ENCODE measurements around the gene CLCN7. TPM values are rescaled to one million over a fixed set of nuclear protein-coding genes. Genes with fewer than 3 reads are reported as not detected.

CLCN7 gene
- polyA plus RNA-seq, 1 experiment = 15.7 TPM

DNA sequence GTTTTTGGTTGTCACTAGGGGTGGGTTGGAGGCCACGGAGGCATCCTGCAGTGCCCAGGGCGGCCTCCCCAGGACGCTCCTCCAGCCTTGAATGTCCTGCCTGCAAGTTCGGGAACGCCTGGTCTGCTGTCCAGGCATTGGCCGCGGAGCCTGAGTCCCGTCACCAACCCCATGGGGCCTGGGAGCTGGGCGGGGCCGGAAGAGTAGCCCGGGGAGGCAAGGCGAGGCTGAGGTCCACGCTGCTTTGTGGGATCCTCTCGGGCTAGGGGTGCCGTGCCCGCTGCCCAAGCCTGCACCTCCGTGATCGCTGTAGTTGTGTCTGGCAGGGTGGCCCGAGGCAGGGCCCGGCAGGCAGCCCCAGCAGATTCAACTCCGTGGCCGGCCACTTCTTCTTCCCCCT, 31.1 kb upstream of the CLCN7 start:
- POLR2A ChIA-PET = no interaction called here

GRCh38 chr16:1505073-1505844, 30.4 kb upstream of the CLCN7 start:
- Histone ChIP-seq H3K4me3 (ENCODE audit: low read depth, low read length) (no peak overlapping the region), H3K27ac (ENCODE audit: low read depth, low read length) (no peak overlapping the region), H3K9me3 (ENCODE audit: control insufficient read depth, insufficient read depth, low read length) (peaks cover 6% of the 10 kb centered on the region; the same call in 1 of the 2 replicates), H3K27me3 (ENCODE audit: control insufficient read depth, insufficient read depth, low read length) (no peaks in the 10 kb centered on the region)
- CTCF ChIA-PET = no interaction called here
- DNase-seq (ENCODE audit: low read depth, low spot score) = no peak
- TF ChIP-seq, protein P1, sequence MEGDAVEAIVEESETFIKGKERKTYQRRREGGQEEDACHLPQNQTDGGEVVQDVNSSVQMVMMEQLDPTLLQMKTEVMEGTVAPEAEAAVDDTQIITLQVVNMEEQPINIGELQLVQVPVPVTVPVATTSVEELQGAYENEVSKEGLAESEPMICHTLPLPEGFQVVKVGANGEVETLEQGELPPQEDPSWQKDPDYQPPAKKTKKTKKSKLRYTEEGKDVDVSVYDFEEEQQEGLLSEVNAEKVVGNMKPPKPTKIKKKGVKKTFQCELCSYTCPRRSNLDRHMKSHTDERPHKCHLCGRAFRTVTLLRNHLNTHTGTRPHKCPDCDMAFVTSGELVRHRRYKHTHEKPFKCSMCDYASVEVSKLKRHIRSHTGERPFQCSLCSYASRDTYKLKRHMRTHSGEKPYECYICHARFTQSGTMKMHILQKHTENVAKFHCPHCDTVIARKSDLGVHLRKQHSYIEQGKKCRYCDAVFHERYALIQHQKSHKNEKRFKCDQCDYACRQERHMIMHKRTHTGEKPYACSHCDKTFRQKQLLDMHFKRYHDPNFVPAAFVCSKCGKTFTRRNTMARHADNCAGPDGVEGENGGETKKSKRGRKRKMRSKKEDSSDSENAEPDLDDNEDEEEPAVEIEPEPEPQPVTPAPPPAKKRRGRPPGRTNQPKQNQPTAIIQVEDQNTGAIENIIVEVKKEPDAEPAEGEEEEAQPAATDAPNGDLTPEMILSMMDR (IDR thresholded peaks at IDR 0.05; ENCODE audit: low read depth, low read length) = no peak
- POLR2A ChIA-PET = no interaction called here

More for the DNA sequence above, 31.1 kb upstream of the CLCN7 start:
- CTCF ChIA-PET = no interaction called here
- no peak for DNase-seq (ENCODE audit: low read depth, low spot score)
- Histone ChIP-seq H3K9me3 (ENCODE audit: control insufficient read depth, insufficient read depth, low read length) (peaks cover 6% of the 10 kb centered on the region; the same call in 1 of the 2 replicates), H3K27me3 (ENCODE audit: control insufficient read depth, insufficient read depth, low read length) (no peaks in the 10 kb centered on the region), H3K27ac (ENCODE audit: low read depth, low read length) (no peak overlapping the region), H3K4me3 (ENCODE audit: low read depth, low read length) (no peak overlapping the region)
- TF ChIP-seq, protein P1 (IDR thresholded peaks at IDR 0.05; ENCODE audit: low read depth, low read length) = no peak

DNA sequence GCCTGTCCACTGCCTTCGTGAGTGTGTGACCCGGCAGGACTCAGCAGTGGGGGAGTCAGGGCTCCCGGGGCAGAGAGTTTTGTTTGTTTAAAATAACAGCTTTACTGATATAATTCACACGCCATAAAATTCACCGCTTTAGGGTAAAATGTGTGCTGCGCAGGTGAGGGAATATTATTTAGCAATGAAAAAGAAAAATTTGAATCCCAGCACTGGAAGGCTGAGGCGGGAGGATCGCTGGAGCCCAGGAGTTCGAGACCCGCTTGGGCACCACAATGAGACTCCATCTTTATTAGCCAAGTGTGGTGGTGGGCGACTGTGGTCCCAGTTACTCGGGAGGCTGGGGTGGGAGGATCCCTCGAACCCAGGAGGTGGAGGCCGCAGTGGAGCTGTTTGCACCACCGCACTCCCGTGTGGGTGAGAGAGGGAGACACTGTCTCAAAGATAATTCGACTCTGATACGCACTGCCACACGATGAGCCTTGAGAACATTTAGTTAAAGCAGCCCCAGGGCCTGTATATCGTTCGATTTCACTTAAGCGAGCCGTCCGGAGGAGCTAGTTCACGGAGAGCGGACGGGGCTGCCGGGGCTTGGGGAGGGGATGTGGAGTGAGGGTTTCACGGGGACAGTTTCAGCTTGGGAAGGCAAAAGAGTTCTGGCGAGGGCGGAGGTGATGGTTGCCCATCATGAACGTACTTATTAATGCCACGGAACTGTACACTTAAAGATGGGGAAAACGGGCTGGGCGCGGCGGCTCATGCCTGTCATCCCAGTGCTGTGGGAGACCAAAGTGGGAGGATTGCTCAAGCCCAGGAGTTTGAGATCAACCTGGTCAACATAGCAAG, 28.5 kb upstream of the CLCN7 start:
- ChIA-PET POLR2A (no interaction called here), CTCF (no interaction called here)
- no peaks in the 10 kb centered on the region for H3K27me3 ChIP-seq (ENCODE audit: control insufficient read depth, insufficient read depth, low read length)
- peaks cover 6% of the 10 kb centered on the region; the same call in 1 of the 2 replicates for H3K9me3 ChIP-seq (ENCODE audit: control insufficient read depth, insufficient read depth, low read length)
- TF ChIP-seq, protein P1 (IDR thresholded peaks at IDR 0.05; ENCODE audit: low read depth, low read length) = no peak
- H3K27ac ChIP-seq (ENCODE audit: low read depth, low read length) = no peak overlapping the region
- no peak for DNase-seq (ENCODE audit: low read depth, low spot score)
- H3K4me3 ChIP-seq (ENCODE audit: low read depth, low read length) = no peak overlapping the region

DNA sequence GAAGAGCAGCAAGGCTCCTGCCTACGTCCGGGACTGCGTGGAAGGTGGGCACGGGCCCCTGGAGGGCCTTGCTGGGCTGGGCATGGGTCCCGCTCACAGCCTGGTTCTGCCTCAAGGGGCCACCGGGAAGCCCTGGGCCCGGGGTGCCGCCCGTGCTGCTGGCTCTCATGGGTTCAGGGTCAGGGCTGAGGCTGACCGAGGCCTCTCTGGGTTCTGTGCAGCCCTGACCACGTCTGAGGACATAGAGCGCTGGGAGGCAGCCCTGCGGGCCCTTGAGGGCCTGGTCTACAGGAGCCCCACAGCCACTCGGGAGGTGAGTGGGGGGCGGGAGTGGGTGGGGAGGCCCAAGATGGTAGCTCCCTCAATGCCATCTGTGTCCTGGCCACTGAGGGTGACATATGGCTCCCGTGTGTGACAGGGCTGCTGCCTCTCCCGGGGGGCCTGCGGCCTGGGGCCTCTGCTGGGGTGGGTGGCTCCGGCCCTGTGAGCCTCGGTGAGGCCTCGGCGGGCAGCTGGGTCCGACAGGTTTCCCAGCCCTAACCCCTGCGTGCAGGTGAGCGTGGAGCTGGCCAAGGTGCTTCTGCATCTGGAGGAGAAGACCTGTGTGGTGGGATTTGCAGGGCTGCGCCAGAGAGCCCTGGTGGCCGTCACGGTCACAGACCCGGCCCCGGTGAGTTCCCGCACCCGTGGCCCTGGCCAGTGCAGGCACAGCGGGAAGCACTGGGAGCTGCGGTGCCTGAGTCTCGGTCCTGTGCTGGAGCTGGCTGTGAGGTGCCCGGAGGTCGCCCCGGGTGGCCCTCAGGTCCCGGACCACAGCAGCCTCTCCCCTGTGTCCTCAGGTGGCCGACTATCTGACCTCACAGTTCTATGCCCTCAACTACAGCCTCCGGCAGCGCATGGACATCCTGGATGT, 27.5 kb upstream of the CLCN7 start:
- no peak overlapping the region for H3K27ac ChIP-seq (ENCODE audit: low read depth, low read length)
- no peak for DNase-seq (ENCODE audit: low read depth, low spot score)
- TF ChIP-seq, protein P1 (IDR thresholded peaks at IDR 0.05; ENCODE audit: low read depth, low read length) = no peak
- H3K27me3 ChIP-seq (ENCODE audit: control insufficient read depth, insufficient read depth, low read length) = no peaks in the 10 kb centered on the region
- CTCF ChIA-PET = no interaction called here
- peaks cover 6% of the 10 kb centered on the region; the same call in 1 of the 2 replicates for H3K9me3 ChIP-seq (ENCODE audit: control insufficient read depth, insufficient read depth, low read length)
- no peak overlapping the region for H3K4me3 ChIP-seq (ENCODE audit: low read depth, low read length)
- POLR2A ChIA-PET = no interaction called here

Data from AG04450 (cell line).